ENCODE measurements around the gene IRGC.

Gene IRGC

DNA sequence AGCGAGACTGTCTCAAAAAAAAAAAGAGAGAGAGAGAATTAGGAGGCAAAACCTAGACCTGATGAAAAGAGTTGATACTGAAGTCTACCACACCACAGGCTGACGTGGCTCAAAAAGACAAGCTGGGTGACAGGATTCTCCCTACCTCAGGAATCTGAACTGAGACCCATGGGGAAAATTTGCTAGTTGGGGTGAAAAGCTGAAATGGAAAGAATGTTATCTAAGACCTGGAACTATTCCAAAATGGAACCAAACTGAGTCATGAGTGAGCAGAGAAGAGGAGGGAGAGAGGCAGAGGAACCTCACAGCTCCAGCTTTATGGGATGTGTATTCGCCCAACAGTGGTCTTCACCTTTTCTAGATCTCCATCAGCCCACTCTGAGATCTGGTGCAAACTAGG lies 27.2 kb downstream of the IRGC start:
- no peak overlapping the region for H3K27ac ChIP-seq (ENCODE audit: low read length)
- H3K9me3 ChIP-seq (replicated peaks; ENCODE audit: insufficient read depth, low read length), result no peaks in the 10 kb centered on the region
- no peaks in the 10 kb centered on the region for H4K20me1 ChIP-seq (ENCODE audit: insufficient read depth, low read length)
- no peak for DNase-seq
- no peaks in the 10 kb centered on the region for H3K4me1 ChIP-seq (ENCODE audit: low read length)
- H3K4me3 ChIP-seq (ENCODE audit: low read length), result no peak overlapping the region
- no peak overlapping the region for H3K4me2 ChIP-seq (ENCODE audit: low read depth, low read length)
- peaks cover 5% of the 10 kb centered on the region; the same call in 1 of the 2 replicates for H3K36me3 ChIP-seq (replicated peaks; ENCODE audit: insufficient read depth, low read length)
- no peaks in the 10 kb centered on the region for H3K9me2 ChIP-seq (replicated peaks; ENCODE audit: insufficient read depth, low read length)
- TF ChIP-seq EZH2phosphoT487 (IDR thresholded peaks at IDR 0.05; ENCODE audit: low read length), result no peak
- TF ChIP-seq, protein P1, sequence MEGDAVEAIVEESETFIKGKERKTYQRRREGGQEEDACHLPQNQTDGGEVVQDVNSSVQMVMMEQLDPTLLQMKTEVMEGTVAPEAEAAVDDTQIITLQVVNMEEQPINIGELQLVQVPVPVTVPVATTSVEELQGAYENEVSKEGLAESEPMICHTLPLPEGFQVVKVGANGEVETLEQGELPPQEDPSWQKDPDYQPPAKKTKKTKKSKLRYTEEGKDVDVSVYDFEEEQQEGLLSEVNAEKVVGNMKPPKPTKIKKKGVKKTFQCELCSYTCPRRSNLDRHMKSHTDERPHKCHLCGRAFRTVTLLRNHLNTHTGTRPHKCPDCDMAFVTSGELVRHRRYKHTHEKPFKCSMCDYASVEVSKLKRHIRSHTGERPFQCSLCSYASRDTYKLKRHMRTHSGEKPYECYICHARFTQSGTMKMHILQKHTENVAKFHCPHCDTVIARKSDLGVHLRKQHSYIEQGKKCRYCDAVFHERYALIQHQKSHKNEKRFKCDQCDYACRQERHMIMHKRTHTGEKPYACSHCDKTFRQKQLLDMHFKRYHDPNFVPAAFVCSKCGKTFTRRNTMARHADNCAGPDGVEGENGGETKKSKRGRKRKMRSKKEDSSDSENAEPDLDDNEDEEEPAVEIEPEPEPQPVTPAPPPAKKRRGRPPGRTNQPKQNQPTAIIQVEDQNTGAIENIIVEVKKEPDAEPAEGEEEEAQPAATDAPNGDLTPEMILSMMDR (IDR thresholded peaks at IDR 0.05; ENCODE audit: low read length), result no peak
- no peak for TF ChIP-seq EZH2 (optimal IDR thresholded peaks at IDR 0.05; ENCODE audit: low read depth, low read length)
- H3K9ac ChIP-seq (ENCODE audit: low read length), result no peak overlapping the region
- H3F3A ChIP-seq (ENCODE audit: insufficient read depth, low read length), result no peaks in the 10 kb centered on the region
- H3K27me3 ChIP-seq (replicated peaks; ENCODE audit: insufficient read depth, low read length), result no peaks in the 10 kb centered on the region
- 0 out of 2 replicates have a peak, but pooled peaks cover 3% of the 10 kb centered on the region for H3K79me2 ChIP-seq (ENCODE audit: low read length)
- H2AFZ ChIP-seq (ENCODE audit: low read length), result no peak overlapping the region

DNA sequence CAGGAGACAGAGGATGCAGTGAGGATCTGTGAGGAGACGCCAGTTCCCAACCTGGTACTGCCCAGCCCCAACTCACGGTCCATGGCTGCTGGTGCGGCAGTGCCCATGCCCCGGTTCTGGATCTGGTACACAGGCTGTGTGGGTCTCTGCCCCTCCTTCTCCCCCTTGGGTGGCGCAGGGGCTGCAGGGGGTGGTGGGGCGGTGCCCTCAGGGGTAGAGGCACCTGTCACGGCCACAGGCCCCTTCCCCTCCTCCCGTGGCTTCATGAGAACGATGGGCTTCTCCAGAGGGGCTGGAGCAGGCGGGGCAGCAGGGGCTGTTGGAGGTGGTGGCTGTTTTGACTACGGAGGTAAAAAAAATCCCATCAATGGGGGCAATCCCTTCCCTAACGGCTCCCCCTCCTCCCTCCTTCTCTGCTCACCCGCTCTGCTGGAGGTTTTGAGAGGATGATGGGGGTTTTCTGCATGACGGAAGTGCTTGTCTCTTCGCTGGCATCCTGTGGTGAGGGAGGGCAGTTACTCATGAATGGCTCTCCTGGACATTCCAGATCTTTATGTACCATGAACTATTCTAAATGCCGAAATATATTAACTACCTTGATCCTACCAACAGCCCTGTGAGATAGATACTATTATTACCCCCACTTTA lies 31.8 kb downstream of the IRGC start:
- Histone ChIP-seq H3K36me3 (replicated peaks; ENCODE audit: insufficient read depth, low read length) (peaks cover 5% of the 10 kb centered on the region), H4K20me1 (ENCODE audit: insufficient read depth, low read length) (no peaks in the 10 kb centered on the region), H3K9ac (ENCODE audit: low read length) (no peak overlapping the region), H3K27ac (ENCODE audit: low read length) (no peak overlapping the region), H3K79me2 (ENCODE audit: low read length) (peaks cover 33% of the 10 kb centered on the region), H2AFZ (ENCODE audit: low read length) (no peak overlapping the region), H3K4me1 (ENCODE audit: low read length) (no peaks in the 10 kb centered on the region), H3K4me2 (ENCODE audit: low read depth, low read length) (no peak overlapping the region), H3K9me3 (replicated peaks; ENCODE audit: insufficient read depth, low read length) (no peaks in the 10 kb centered on the region), H3K27me3 (replicated peaks; ENCODE audit: insufficient read depth, low read length) (no peaks in the 10 kb centered on the region), H3K4me3 (ENCODE audit: low read length) (no peak overlapping the region), H3K9me2 (replicated peaks; ENCODE audit: insufficient read depth, low read length) (no peaks in the 10 kb centered on the region), H3F3A (ENCODE audit: insufficient read depth, low read length) (no peaks in the 10 kb centered on the region)
- TF ChIP-seq EZH2phosphoT487 (IDR thresholded peaks at IDR 0.05; ENCODE audit: low read length) (no peak), EZH2 (optimal IDR thresholded peaks at IDR 0.05; ENCODE audit: low read depth, low read length) (no peak)
- TF ChIP-seq, protein P1 (IDR thresholded peaks at IDR 0.05; ENCODE audit: low read length), result no peak
- no peak for DNase-seq

DNA sequence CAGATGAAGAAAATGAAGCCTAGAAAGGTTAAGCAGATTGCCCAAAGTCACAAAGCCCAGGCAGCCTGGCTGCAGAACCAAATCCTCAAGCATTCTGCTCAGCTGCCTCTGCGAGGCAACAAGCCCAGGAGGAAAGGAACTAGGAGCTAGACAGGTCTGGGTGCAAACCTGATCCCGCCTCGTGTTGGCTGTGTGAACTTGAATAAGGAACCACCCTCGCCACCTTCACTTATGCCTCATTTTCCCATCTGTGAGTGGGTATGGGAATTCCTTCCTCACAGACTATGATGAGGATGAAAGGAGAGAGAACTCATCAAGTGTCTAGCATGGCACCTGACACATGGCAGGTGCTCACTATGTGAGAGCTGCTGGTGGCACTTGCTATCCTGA lies 32.3 kb downstream of the IRGC start:
- Histone ChIP-seq H3F3A (ENCODE audit: insufficient read depth, low read length) (no peaks in the 10 kb centered on the region), H2AFZ (ENCODE audit: low read length) (no peak overlapping the region), H3K4me1 (ENCODE audit: low read length) (peaks cover 5% of the 10 kb centered on the region), H3K9ac (ENCODE audit: low read length) (no peak overlapping the region), H3K27me3 (replicated peaks; ENCODE audit: insufficient read depth, low read length) (no peaks in the 10 kb centered on the region), H3K9me2 (replicated peaks; ENCODE audit: insufficient read depth, low read length) (no peaks in the 10 kb centered on the region), H3K27ac (ENCODE audit: low read length) (no peak overlapping the region), H3K4me2 (ENCODE audit: low read depth, low read length) (no peak overlapping the region), H3K4me3 (ENCODE audit: low read length) (no peak overlapping the region), H3K9me3 (replicated peaks; ENCODE audit: insufficient read depth, low read length) (no peaks in the 10 kb centered on the region), H3K36me3 (replicated peaks; ENCODE audit: insufficient read depth, low read length) (peaks cover 5% of the 10 kb centered on the region), H4K20me1 (ENCODE audit: insufficient read depth, low read length) (no peaks in the 10 kb centered on the region), H3K79me2 (ENCODE audit: low read length) (peaks cover 38% of the 10 kb centered on the region)
- DNase-seq, result no peak
- TF ChIP-seq, protein P1 (IDR thresholded peaks at IDR 0.05; ENCODE audit: low read length), result no peak
- TF ChIP-seq EZH2phosphoT487 (IDR thresholded peaks at IDR 0.05; ENCODE audit: low read length) (no peak), EZH2 (optimal IDR thresholded peaks at IDR 0.05; ENCODE audit: low read depth, low read length) (no peak)

Measured in MM.1S (cell line).